GM11168 (cell line): Measurements from ENCODE around the gene DPYSL3.

ENCODE experiments used
- in situ Hi-C: fragments of 300-500 bp; cut with MboI; formaldehyde crosslinking; loops from one replicate; pipeline ENCODE4 v1.12.0; 2022; ENCODE audit warnings: low sequenced_read_pairs; ENCODE audit not compliant: unreplicated experiment

The DPYSL3 gene

GRCh38 chr5:147445917-147446316, 64.0 kb downstream of the DPYSL3 start:
- in situ Hi-C loops = no loop called here

GRCh38 chr5:147445090-147445489, 64.8 kb downstream of the DPYSL3 start:
- in situ Hi-C loops = no loop called here

DNA sequence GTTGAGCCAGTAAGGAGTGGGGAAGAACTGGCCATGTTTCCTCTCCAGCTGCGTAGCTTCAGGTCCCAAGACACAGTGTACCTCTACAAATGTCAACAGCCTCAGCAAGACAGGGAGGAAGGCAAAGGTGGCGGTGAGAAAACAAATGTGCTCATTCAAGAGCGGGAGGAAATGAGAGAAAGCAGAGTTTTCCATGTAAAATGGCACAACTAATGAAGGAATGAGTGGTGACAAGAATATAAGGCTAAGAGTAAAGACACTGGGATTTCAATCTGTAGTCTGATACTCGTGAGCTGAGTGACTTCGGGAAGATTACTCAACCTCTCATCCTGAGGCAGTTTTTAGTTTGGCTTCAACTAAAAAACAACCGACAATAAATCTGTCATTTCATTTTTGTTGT, 67.6 kb downstream of the DPYSL3 start:
- in situ Hi-C loops = no loop called here

GRCh38 chr5:147441191-147441695, 68.6 kb downstream of the DPYSL3 start:
- in situ Hi-C loops = no loop called here

- in situ Hi-C loops = no loop called here
These were observed 70.6 kb downstream of the DPYSL3 start for GRCh38 chr5:147439254-147439653.

DNA sequence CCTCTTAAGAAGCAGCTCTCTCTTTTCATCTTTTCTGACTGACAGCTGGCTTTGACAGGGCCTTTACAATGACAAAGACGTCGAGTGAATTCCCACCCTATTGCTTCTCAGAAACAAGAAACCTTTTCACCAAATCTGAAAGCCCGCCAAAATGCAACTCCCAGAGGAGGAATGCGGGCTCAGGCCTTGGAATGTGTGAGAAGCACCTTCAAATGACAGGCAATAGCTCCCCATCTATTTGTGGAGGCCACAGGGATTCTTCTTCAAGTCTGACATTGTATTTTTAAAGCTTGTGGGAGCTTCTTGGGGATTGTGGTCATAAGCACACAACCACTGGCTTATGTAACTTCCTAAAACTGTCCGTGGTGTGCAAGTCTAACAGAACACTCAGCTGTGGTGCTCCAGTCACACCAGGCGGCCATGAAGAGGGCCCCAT, 72.7 kb downstream of the DPYSL3 start:
- in situ Hi-C loops = no loop called here

DNA sequence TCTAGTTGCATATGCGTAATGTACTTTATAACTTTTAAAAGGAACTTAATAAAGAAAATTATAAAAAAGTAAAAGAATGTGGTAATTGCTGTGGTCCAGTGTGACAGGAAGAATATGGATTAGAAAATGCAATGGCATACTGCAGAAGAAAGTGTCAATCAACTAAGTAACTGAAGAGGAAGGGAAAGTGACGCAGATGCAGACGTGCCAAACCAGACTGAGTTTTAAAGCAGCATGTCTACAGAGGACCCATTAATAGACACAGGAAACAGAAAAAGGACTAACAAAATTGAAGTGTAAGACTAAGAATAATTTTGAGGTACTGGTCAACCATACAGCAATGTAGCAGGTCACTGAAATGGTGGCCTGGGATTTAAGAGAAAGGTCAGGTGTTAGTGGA, 73.3 kb downstream of the DPYSL3 start:
- in situ Hi-C loops = no loop called here

DNA sequence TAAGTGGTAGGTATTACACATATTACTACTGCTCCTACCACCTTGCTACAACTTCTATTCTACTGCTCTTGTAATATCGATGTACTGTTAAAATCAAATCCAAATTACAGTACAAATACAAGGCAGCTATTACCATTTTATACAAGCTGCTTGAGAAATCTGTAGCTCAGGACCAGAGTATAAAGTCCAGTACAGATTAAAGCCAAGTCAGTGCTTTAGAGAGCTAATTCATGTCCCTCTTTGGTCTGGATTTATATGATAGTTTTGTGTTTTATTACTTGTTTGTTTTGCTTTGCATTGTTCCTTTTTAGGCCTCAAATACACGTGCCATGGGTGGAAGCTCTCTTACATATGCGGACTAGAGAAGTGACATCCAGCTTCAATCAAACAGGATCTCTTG, 75.8 kb downstream of the DPYSL3 start:
- in situ Hi-C loops = no loop called here

- in situ Hi-C loops = no loop called here
These were observed 77.5 kb downstream of the DPYSL3 start for GRCh38 chr5:147432323-147432722.

- in situ Hi-C loops = no loop called here
These were observed 78.3 kb downstream of the DPYSL3 start for GRCh38 chr5:147431586-147431985.

DNA sequence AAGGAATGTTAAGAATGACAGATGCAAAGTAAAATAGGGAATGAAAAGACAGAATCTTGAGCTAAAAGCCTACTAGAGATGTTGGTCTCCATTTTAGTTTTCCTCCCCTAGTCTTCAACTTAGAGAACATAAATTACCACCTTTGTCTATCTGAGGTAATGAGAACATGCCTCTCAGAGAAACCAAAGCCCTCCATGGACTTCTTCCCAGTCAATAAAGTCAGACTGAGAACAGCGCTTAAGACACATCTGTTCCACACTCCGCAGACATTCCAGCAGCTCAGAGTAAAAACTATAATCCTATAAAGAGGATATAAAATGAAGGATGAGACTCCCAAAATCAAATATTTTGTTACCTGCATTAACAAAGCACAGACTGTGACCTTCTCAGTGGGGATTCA, 79.2 kb downstream of the DPYSL3 start:
- in situ Hi-C loops = no loop called here

- in situ Hi-C loops = no loop called here
These were observed 82.1 kb downstream of the DPYSL3 start for GRCh38 chr5:147427521-147428401.

GRCh38 chr5:147426640-147427327, 83.1 kb downstream of the DPYSL3 start:
- in situ Hi-C loops = no loop called here

DNA sequence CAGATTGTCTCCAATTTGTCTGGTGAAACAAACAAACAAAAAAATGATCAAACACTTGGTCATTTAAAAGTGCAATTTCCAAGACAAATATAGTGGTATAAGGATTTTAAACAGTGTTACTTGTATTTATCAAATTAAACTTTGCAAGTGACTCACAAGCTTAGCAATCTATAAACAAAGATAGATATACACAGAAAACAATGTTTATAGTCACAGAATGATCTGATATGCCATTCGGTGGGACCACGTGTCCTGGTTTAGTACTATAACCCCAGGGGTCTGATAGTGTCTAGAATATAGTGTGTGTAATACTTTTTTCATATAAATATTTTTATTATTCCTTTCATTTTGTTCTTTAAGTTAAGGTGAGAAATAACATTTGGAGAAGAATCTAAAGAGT, 91.3 kb downstream of the DPYSL3 start:
- in situ Hi-C loops = no loop called here

DNA sequence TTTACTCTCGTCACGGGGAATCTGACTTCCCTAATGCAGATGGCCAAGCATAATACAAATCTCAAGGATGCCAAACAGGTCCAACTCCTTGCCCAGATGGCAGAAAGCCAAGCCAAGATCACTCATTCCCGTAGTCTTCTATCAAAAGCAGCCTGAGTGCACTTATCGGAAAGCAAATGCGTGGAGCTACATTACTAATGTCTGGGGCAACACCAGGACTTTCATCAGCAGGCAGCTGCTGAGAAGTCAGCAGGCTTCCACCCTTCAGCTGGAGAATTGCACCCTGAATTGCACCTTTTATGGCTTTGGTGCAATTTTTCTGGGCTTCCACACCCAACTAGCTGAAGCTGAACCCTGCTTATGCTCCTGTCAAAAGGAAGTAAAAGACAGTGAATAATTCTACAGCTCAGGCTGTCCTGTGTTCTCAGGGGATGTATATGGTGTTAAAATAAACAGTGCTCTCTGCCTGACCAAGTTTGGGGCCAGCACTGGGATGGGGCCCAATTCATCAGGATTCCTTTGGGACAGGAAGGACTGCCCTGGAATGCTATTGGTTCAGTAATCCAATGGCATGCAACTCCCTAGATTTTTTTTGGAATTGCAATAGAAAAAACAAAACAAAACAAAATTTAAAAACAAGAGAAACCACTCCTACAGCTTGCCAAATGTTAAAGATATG, 92.6 kb downstream of the DPYSL3 start:
- in situ Hi-C loops = no loop called here

DNA sequence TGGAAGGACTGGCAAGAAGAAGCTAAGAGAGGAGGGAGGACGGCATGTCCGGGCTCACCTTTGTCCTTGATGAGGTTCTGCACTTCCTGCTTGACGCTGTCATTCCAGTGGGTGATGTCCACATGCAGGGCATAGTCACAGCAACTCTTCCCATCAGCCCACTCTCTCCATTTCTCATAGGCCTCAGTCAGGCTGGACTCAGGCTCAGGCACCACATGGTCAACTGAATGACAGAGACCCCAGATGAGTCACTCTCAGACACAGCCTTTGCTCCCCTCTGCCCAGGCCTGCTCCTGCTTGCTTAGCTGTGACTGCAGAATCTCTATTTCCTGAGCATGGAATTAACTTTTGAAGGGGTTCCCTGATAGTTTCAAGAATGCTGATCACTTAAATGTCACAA, 94.2 kb downstream of the DPYSL3 start:
- in situ Hi-C loops = no loop called here

GRCh38 chr5:147413266-147413665, 96.6 kb downstream of the DPYSL3 start:
- in situ Hi-C loops = no loop called here

DNA sequence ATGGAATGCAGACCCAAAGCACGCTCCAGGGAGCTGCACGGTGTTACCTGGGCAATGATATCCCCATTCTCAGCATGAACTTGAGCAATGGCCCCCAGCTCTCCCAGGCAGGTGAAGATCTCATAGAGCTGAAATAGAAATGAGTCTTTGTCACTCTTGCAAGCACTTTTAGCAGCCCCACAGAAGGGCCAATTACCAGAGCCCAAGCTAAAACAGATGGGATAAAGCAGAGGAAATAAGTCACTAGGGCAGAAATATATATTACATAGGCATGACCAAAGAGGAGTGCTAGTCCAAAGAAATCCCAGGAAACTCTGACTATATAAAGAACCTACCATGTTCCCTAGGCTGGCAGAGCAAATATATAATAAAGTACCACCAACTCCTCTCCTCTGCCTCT, 97.3 kb downstream of the DPYSL3 start:
- in situ Hi-C loops = no loop called here

- in situ Hi-C loops = no loop called here
These were observed 98.2 kb downstream of the DPYSL3 start for GRCh38 chr5:147411359-147412319.
